Muscle of back (tissue), 11 donors: ENCODE results near the gene ZNF483. TPM values are rescaled to one million over a fixed set of nuclear protein-coding genes. Genes with fewer than 3 reads are reported as not detected.
A peak's percentile ranks its signal among the peaks of the same experiment; 100 is the strongest.
"Not testable (repeated sequence)": the region's sequence is repeated elsewhere in the genome, so short reads cannot be mapped to it uniquely, and the experiment has no call there.

Experiments
- DNase-seq, 3 donors: peaks; one replicate each; pipeline versions ENCODE4 v3.0.0 to v3.0.0-alpha.2; 2013
- polyA plus RNA-seq, 10 donors: library from polyadenylated mRNA; unstranded; fragments of 120-200 nt; gene quantifications; one replicate each; pipeline ENCODE4 v1.2.1, GENCODE V29; 2013; ENCODE audit not compliant: insufficient read length in 10 of 10

Gene ZNF483
- polyA plus RNA-seq, 10 donors, result 0.72 to 2.2 (median 1.4) TPM

DNA sequence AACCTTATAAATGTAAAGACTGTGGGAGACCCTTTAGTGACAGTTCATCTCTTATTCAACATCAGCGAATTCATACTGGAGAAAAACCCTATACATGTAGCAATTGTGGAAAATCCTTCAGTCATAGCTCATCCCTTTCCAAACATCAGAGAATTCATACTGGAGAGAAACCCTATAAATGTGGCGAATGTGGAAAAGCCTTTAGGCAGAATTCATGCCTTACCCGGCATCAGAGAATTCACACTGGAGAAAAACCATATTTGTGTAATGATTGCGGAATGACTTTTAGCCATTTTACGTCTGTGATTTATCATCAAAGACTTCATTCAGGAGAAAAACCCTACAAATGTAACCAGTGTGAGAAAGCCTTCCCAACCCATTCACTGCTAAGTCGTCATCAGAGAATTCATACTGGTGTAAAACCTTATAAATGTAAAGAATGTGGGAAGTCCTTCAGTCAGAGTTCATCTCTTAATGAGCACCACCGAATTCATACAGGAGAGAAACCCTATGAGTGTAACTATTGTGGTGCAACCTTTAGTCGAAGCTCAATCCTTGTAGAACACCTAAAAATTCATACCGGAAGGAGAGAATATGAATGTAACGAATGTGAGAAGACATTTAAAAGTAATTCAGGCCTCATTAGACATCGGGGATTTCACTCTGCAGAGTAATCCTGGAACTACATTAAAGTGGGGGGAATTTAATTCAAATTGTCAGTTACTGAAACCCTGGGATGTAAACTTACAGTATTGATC is 17.7 kb downstream of the ZNF483 start:
- no peak for DNase-seq

- no peak for DNase-seq
These were observed 23.6 kb downstream of the ZNF483 start for GRCh38 chr9:111548623-111549022.

GRCh38 chr9:111555425-111555824 is 30.4 kb downstream of the ZNF483 start:
- not testable (repeated sequence) for DNase-seq

DNA sequence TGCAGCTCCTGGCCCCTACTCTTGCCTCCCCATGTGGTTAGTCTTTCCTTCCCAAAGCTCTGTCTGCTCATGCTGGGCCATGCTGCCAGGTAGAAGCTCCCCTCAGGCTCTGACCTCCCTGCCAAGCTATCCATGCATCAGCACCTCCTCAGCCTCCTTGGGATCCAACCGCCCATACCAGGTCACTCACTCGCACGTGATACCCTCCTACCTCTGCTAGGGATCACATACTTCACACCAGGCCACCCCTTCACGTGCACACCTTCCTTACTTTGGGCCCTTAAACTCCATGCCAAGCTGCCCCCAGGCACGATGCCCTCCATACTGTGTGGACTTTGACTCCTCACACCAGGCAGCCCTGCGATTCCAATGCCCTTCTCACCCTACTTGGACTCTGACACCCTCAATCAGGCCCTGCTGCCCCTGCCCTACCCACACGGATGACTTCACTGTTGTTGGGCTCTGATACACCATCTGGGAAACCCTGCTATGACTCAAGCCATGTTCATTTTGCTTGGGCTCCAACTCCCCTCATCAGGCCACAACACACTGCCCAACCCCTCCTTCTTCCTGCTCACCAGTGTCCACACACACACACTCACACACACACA is 34.1 kb downstream of the ZNF483 start:
- DNase-seq, result no peak

DNA sequence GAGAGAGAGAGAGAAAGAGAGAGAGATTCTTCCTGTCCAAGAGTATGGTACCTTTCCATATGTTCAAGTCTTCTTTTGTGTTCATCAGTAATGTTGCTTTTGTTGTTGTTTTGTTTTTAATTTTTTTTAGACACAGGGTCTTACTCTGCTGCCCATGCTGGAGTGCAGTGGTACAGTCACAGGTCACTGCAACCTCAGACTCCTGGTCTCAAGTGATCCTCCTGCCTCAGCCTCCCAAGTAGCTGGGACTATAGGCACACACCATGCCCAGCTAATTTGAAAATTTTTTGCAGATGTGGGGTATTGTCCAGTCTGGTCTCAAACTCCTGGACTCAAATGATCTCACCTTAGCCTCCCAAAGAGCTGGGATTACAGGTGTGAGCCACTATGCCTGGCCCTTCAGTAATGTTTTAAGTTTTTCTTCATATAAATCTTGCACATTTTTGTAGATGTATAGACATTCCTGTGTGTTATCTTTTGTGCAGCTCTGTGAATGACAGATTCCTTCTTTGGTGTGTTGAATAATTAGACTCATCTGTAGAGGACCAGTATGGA is 36.3 kb downstream of the ZNF483 start:
- DNase-seq, result no peak

- peak; percentile 15 to 53 (median 38) for DNase-seq
These were observed 41.3 kb downstream of the ZNF483 start for GRCh38 chr9:111566234-111566633.

DNA sequence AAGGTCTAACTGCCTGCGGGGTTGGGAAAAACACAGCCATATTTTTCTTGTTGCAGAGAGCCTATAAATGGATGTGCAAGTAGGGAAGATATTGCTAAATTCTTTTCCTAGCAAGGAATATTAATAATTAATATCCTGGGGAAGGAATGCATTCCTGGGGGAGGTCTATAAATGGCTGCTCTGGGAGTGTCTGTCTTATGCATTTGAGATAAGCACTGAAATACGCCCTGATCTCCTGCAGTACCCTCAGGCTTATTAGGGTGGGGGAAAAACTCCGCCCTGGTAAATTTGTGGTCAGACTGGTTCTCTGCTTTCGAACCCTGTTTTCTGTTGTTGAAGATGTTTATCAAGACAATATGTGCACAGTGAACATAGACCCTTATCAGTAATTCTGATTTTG is 43.1 kb downstream of the ZNF483 start:
- not testable (repeated sequence) for DNase-seq

DNA sequence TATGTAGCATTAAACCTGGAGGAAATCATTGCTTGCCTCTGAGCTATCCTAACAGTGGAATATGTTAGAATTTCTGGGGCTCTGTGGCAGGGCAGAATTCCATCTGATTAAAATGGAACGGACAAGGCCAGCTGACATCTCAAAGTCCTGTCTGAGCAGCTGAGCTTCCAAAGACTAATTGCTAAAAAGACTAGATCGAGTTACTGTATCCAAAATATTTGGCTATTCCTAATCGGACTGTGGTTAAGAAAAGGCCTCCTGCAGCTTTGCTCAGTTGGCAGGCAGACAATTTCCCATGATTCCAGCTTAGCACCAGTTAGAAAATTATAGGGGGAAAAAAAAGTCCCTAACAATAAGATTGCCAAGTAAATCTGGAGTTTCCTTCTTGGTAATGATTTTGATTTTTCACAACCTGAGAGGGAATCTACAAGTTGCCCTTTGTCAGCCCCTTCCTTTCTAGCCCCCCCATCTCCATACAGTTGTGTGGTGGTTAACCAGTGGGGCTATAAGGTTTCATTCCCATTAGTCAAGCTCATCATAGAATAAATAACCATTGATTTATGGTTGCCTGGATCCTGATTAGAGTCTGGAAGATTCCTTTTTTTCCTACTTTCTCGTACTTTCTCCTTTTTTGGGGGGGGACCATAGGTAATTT is 48.1 kb downstream of the ZNF483 start:
- peak; percentile 67 to 86 (median 78) for DNase-seq

GRCh38 chr9:111582888-111583287 is 57.9 kb downstream of the ZNF483 start:
- no peak for DNase-seq

- DNase-seq, result no peak
These were observed 61.4 kb downstream of the ZNF483 start for GRCh38 chr9:111586378-111586777.

- DNase-seq, result no peak
These were observed 63.9 kb downstream of the ZNF483 start for GRCh38 chr9:111588846-111589245.

- peak; percentile 54 to 74 (median 66) for DNase-seq
These were observed 73.1 kb downstream of the ZNF483 start for GRCh38 chr9:111597852-111598732.

DNA sequence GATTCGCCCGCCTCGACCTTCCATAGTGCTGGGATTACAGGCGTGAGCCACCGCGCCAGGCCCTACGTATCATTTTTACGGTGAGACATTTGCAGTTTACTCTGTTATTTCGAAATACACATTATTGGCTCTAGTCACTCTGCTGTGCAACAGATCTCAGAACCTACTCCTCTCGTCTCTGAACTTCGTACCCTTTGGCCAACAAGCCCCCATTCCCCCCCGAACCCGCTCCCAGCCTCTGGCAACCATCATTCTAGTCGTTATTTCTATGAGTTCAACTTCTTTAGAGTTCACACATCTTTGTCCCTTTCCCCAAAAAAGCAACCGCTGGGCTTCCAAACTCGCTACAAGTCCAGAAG is 73.7 kb downstream of the ZNF483 start:
- peak; percentile 17 to 74 (median 41) for DNase-seq

DNA sequence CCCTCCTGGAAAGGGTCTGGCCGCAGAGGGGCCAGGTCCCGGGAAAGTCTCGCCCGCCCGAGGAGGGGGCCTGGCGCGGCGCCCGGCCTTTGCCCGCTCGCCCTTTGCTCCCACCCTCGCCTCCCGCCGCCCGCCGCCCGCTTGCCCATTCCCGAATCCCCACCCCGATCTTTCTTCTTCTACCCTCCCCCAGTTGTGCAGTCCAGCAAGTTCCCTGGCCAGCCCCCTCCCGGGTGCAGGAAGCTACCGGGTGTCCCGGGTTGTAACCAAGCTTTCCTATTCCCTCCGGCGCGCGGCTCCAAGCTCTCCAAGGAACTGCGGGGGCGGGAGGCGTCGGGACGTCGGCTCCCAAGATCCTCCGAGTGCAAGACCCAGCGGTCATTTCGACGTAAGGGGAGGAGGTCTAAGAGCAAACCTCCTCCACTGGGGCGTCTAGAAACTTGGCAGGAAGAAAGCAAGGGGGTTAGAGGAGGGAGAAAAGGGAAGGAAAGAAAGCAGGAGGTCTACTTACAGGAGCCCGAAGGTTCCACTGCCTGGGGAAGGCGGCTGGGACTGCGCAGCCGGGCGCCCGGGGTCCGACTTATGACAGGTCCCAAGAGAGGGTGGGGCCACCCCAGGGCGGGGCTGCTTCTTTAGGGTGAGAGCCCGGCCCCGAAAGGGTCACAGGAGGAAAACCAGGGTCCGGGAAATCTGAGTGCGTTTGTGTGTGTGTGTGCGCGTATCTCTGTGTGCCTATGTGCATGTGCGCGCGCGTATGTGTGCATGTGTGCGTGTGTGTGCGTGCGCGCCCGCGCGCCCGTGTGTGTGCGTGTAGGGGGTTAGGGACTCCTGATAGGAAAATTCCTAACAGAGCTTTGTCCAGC is 74.3 kb downstream of the ZNF483 start, which contains the start of gene PTGR1:
Gene PTGR1, minus strand, starts transcription at position 556 of the 863 bp plus-strand sequence. CDS start 2,225 bp downstream, outside the sequence.
- DNase-seq, result peak; percentile 81 to 92 (median 83)

GRCh38 chr9:111599955-111600343 is 75.0 kb downstream of the ZNF483 start:
- DNase-seq, result no peak

DNA sequence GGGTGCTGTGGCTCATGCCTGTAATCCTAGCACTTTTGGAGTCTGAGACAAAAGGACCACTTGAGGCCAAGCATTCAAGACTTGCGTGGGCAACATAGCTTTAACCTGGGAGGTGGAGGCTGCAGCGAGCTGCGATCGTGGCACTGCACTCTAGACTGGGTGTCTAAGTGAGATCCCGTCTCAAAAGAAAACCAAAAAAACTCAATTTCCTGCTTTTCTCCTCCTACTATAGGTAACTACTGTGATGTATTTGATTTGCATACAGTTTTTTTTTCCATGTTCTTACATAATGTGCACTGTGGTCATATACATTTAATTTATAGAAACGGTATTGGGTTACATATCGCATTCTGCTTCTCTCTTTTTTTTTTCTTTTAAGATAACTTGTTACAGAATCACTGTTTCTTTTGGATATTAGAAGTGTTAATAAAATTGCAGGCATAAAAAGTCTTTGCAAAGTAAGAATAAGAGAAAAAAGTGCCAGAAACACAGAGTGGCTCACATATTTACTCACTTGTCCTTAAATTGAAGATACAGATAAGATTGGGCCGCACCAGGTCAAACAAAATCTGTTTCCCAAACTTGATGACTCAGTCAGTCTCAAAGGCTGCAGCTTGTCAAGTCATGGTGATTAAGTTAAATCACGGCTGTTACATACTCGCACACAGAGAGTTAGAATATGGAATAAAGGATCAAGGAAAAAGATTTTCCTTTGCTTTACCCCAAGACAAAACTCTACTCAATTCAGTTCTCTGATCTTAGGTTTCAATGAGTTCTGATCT is 76.4 kb downstream of the ZNF483 start:
- DNase-seq, result no peak

DNA sequence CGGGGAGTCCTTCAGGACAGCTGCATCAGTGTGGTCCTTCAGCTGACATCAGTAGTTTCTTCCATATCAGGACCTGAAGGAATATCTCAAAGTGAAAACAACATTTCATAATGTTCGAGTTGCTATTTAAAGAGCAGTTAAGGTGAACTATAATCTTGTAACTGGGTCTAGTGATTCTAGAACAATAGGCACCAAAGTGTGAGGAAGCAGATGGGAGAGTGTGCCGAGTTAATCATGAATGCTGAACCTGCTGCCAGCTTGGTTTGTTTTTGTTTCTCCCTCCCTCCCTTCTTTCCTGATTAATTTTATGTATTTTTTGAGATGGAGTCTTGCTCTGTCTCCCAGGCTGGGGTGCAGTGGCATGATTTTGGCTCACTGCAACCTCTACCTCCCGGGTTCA is 78.1 kb downstream of the ZNF483 start:
- no peak for DNase-seq

DNA sequence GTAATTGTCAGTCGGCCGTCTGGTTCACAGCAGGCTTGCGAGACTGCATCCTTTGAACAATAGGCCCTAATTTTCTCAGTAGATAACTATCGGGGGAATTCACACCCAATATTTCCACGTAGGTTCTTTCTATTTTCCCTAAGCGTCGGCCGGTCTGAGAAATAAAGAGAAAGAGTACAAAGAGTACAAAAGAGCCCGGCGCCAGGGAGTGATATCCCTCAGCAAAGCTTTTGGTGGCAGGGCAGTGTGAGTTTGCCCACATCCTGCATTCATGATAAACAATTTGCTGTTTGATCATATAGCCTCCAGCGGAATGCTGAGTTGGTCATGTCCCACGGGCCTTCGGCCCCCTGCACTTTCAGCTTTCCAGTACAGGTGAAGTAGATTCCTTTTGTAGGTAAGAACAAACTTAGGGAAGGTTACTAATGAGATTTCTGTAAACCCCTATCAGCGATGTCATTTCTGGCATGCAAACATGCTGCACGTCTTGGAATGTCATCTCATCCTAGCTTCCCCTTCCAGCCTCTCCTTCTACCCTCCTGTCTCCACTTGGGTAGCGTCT is 79.2 kb downstream of the ZNF483 start:
- no peak for DNase-seq

GRCh38 chr9:111605041-111605559 is 80.1 kb downstream of the ZNF483 start:
- DNase-seq, result no peak
